Uterus (tissue), 2 donors: ENCODE measurements around the gene S100PBP.

ENCODE experiments used
- POLR2A ChIP-seq, 2 donors: fragments of 450-650 bp; IDR thresholded peaks; one replicate each; pipeline ENCODE4 v1.6.1; 2016; ENCODE audit warnings: antibody characterized with exemption in 2 of 2, mild to moderate bottlenecking in 1 of 2, moderate library complexity in 1 of 2
- TF ChIP-seq, protein P1 (sequence below), 4 experiments: fragments of 200-600 bp in 2 of 4; fragments of 450-650 bp in 2 of 4; sonication (generic) in 2 of 4; IDR thresholded peaks; one replicate each; pipeline ENCODE4 v1.5.1; 2016 to 2019; ENCODE audit warnings: antibody characterized with exemption in 4 of 4, mild to moderate bottlenecking in 2 of 4, moderate library complexity in 1 of 4

DNA sequence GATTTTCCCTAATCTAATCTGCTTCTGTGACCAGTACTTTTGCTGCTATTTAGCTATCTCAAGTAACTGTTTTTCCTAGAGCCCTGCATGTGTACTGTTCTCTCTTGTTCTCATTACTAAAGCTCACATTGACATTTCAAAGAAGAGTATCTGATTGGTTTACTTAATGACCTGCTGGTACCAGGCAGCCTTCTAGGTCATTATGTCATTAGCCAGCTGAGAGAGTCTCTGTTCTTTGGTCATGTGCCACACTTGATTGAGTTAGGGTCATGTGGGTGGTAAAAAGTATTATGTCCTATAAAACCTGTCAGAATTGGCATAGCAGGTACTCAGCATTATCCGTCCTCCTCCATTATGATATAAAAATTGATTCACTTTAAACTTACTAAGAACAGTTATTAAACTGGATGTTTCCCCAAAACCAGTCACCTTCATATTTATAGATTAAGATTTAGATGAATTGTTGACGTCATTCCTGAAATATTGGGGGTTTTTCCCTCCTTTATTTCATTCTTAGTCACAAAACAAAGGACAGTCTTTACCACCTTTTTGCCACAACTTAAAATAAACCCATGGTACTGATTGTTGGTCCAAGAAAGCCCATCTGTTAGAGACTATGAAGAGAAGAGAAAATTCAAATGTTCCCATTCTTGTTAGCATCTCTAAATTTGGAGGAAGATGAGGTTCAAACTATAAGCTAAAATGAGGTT is 31.1 kb downstream of the S100PBP start:
- TF ChIP-seq POLR2A (IDR thresholded peaks at IDR 0.05): no peak
- TF ChIP-seq, protein P1, sequence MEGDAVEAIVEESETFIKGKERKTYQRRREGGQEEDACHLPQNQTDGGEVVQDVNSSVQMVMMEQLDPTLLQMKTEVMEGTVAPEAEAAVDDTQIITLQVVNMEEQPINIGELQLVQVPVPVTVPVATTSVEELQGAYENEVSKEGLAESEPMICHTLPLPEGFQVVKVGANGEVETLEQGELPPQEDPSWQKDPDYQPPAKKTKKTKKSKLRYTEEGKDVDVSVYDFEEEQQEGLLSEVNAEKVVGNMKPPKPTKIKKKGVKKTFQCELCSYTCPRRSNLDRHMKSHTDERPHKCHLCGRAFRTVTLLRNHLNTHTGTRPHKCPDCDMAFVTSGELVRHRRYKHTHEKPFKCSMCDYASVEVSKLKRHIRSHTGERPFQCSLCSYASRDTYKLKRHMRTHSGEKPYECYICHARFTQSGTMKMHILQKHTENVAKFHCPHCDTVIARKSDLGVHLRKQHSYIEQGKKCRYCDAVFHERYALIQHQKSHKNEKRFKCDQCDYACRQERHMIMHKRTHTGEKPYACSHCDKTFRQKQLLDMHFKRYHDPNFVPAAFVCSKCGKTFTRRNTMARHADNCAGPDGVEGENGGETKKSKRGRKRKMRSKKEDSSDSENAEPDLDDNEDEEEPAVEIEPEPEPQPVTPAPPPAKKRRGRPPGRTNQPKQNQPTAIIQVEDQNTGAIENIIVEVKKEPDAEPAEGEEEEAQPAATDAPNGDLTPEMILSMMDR (IDR thresholded peaks at IDR 0.05): no peak
